Keratinocyte (primary cell): ENCODE results near the gene ARHGEF19.
"Not testable (repeated sequence)": the region's sequence is repeated elsewhere in the genome, so short reads cannot be mapped to it uniquely, and the experiment has no call there.

Experiments
- CTCF ChIP-seq, 3 experiments: IDR thresholded peaks in 1 of 3; conservative IDR thresholded peaks in 1 of 3; optimal IDR thresholded peaks in 1 of 3; 2 replicates in 2 of 3; 3 replicates in 1 of 3; pipeline versions ENCODE3 to v1.5.1; 2011; ENCODE audit warnings: low read length in 3 of 3, mild to moderate bottlenecking in 3 of 3, moderate library complexity in 2 of 3, control low read depth in 1 of 3, inconsistent platforms in 1 of 3; ENCODE audit not compliant: insufficient read depth in 2 of 3; ENCODE audit errors: extremely low read depth in 1 of 3
- EZH2 ChIP-seq: IDR thresholded peaks from one replicate; pipeline ENCODE4 v1.6.1; 2012; ENCODE audit warnings: inconsistent platforms, mild to moderate bottlenecking, low read length, moderate library complexity

DNA sequence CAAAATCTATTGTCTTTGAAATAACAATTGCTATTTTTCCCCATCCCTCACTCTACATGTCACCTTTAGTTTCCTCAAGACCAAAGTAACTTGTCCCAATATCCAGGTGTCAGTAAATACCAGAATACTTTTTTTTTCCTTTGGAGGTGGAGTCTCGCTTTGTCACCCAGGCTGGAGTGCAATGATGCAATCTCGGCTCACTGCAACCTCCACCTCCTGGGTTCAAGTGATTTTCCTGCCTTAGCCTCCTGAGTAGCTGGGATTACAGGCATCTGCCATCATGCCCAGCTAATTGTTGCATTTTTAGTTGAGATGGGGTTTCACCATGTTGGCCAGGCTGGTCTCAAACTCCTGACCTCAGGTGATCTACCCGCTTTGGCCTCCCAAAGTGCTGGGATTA lies 45.1 kb upstream of the ARHGEF19 start:
- not testable (repeated sequence) for TF ChIP-seq CTCF (optimal IDR thresholded peaks at IDR 0.05 in 1 of 3, IDR thresholded peaks at IDR 0.05 in 1 of 3, conservative IDR thresholded peaks at IDR 0.05 in 1 of 3; ENCODE audit: extremely low read depth in 1 of 3, insufficient read depth in 2 of 3, low read length in 3 of 3); EZH2
